Trophoblast cell (in vitro differentiated cells and primary cell): ENCODE measurements around the gene ANO2.

Experiments used
- DNase-seq, 2 donors: peaks; one replicate each; pipeline ENCODE4 v3.0.0-alpha.2; 2016
- H2AFZ ChIP-seq: 2 replicates; pipeline ENCODE4 v1.6.1; 2013; ENCODE audit warnings: low read length, moderate library complexity, mild to moderate bottlenecking; ENCODE audit not compliant: insufficient read depth, poor library complexity
- H2AK5ac ChIP-seq: 2 replicates; pipeline ENCODE4 v1.6.1; 2013; ENCODE audit warnings: mild to moderate bottlenecking, low read length
- H2BK120ac ChIP-seq: 2 replicates; pipeline ENCODE4 v1.6.1; 2013; ENCODE audit warnings: low read length, mild to moderate bottlenecking, moderate library complexity; ENCODE audit not compliant: insufficient read depth, poor library complexity
- H2BK12ac ChIP-seq: 2 replicates; pipeline ENCODE4 v1.6.1; 2013; ENCODE audit warnings: mild to moderate bottlenecking, low read length, moderate library complexity
- H2BK5ac ChIP-seq: 2 replicates; pipeline ENCODE4 v1.6.1; 2013; ENCODE audit warnings: low read length, low read depth, moderate library complexity, mild to moderate bottlenecking; ENCODE audit not compliant: poor library complexity
- H3K14ac ChIP-seq: 2 replicates; pipeline ENCODE4 v1.6.1; 2013; ENCODE audit warnings: mild to moderate bottlenecking, low read length
- H3K18ac ChIP-seq: 2 replicates; pipeline ENCODE4 v1.6.1; 2013; ENCODE audit warnings: mild to moderate bottlenecking, low read length
- H3K23ac ChIP-seq: 2 replicates; pipeline ENCODE4 v1.6.1; 2013; ENCODE audit warnings: low read length
- H3K27ac ChIP-seq: 2 replicates; pipeline ENCODE4 v1.5.1; 2013; ENCODE audit warnings: low read depth, mild to moderate bottlenecking, inconsistent platforms, low read length, moderate library complexity
- H3K27me3 ChIP-seq: 2 replicates; pipeline ENCODE4 v1.6.1; 2013; ENCODE audit warnings: inconsistent platforms, mild to moderate bottlenecking, low read length, moderate library complexity; ENCODE audit not compliant: insufficient read depth
- H3K36me3 ChIP-seq, 2 experiments: 1 replicate in 1 of 2; 2 replicates in 1 of 2; pipeline ENCODE4 v1.6.1; 2013; ENCODE audit warnings: low read length in 2 of 2, mild to moderate bottlenecking in 2 of 2, moderate library complexity in 1 of 2; ENCODE audit not compliant: insufficient read depth in 2 of 2, control insufficient read depth in 1 of 2
- H3K4ac ChIP-seq: 2 replicates; pipeline ENCODE4 v1.6.1; 2013; ENCODE audit warnings: low read depth, mild to moderate bottlenecking, low read length, moderate library complexity
- H3K4me1 ChIP-seq, 2 experiments: 1 replicate in 1 of 2; 2 replicates in 1 of 2; pipeline ENCODE4 v1.6.1; 2013; ENCODE audit warnings: low read length in 2 of 2, mild to moderate bottlenecking in 2 of 2, moderate library complexity in 1 of 2; ENCODE audit not compliant: insufficient read depth in 2 of 2, control insufficient read depth in 1 of 2
- H3K4me2 ChIP-seq: 2 replicates; pipeline ENCODE4 v1.6.1; 2013; ENCODE audit warnings: inconsistent platforms, mild to moderate bottlenecking, low read length, moderate library complexity
- H3K4me3 ChIP-seq: 2 replicates; pipeline ENCODE4 v1.5.1; 2013; ENCODE audit warnings: mild to moderate bottlenecking, low read depth, low read length, inconsistent platforms
- H3K79me1 ChIP-seq: one replicate; pipeline ENCODE4 v1.6.1; 2013; ENCODE audit warnings: low read length
- H3K79me2 ChIP-seq: 2 replicates; pipeline ENCODE4 v1.6.1; 2013; ENCODE audit warnings: low read length, mild to moderate bottlenecking; ENCODE audit not compliant: control insufficient read depth, insufficient read depth, poor library complexity
- H3K9ac ChIP-seq: 2 replicates; pipeline ENCODE4 v1.6.1; 2013; ENCODE audit warnings: mild to moderate bottlenecking, low read length
- H3K9me3 ChIP-seq: 2 replicates; pipeline ENCODE4 v1.6.1; 2013; ENCODE audit warnings: low read depth, mild to moderate bottlenecking, control low read depth, inconsistent platforms, low read length; ENCODE audit not compliant: insufficient read depth
- H4K12ac ChIP-seq: 2 replicates; pipeline ENCODE4 v1.6.1; 2013; ENCODE audit warnings: low read depth, mild to moderate bottlenecking, low read length, moderate library complexity
- H4K8ac ChIP-seq: 2 replicates; pipeline ENCODE4 v1.6.1; 2013; ENCODE audit warnings: low read depth, mild to moderate bottlenecking, low read length, moderate library complexity
- H4K91ac ChIP-seq: one replicate; pipeline ENCODE4 v1.6.1; 2013; ENCODE audit warnings: low read depth, mild to moderate bottlenecking, low read length, moderate library complexity
- WGBS: extraction: QIAGEN DNeasy Blood & Tissue Kit; methylation state at CpG from one replicate; pipeline ENCODE4 v1.1.7; 2013; ENCODE audit warnings: missing lambda C conversion rate; ENCODE audit not compliant: insufficient read length, insufficient coverage; ENCODE audit errors: extremely low coverage; 5-methylcytosine and 5-hydroxymethylcytosine counted together

Gene ANO2

DNA sequence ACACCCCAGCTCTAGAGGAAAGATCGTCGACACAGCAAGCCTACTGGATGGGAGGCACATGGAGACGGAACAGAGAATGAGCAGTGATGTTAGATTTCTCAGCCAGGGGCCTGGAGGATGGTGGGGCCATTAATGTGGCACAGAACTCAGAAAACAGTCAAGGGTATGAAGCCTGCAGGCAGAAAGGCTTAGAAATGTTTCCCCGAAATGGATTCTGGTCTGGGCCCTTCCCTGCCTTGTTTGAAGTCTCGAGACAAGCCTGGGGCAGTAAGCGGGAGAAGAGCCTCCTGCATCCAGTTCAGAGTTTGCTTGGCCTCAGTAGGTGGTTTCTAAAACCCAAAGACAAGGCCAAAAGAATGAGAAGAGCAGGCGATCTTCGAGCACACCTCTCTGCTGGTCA, 354.7 kb downstream of the ANO2 start:
- no peak overlapping the region for H2BK12ac ChIP-seq
- no CpG with 5 or more reads among the region's 8 CpGs for WGBS
- no peak overlapping the region for H2AFZ ChIP-seq
- H3K18ac ChIP-seq: no peak overlapping the region
- H3K14ac ChIP-seq: no peak overlapping the region
- H2BK5ac ChIP-seq: no peak overlapping the region
- H3K27me3 ChIP-seq: no peaks in the 10 kb centered on the region
- peaks cover 2% of the 10 kb centered on the region for H3K79me1 ChIP-seq
- H3K4me2 ChIP-seq: no peak overlapping the region
- H3K27ac ChIP-seq: no peak overlapping the region
- no peak overlapping the region for H2AK5ac ChIP-seq
- no peak overlapping the region for H3K4me3 ChIP-seq
- no peak overlapping the region for H3K9ac ChIP-seq
- no peak overlapping the region for H4K12ac ChIP-seq
- DNase-seq: no peak
- H3K79me2 ChIP-seq: no peaks in the 10 kb centered on the region
- H3K4me1 ChIP-seq: peaks cover 8% of the 10 kb centered on the region in 2 experiments
- H3K4ac ChIP-seq: no peak overlapping the region
- H3K23ac ChIP-seq: no peak overlapping the region
- H3K9me3 ChIP-seq: no peaks in the 10 kb centered on the region
- no peak overlapping the region for H4K8ac ChIP-seq
- H4K91ac ChIP-seq: no peak overlapping the region
- no peaks in the 10 kb centered on the region for H3K36me3 ChIP-seq
- H2BK120ac ChIP-seq: no peak overlapping the region

- Histone ChIP-seq H3K14ac (no peak overlapping the region), H2AFZ (no peak overlapping the region), H3K18ac (no peak overlapping the region), H4K12ac (no peak overlapping the region), H3K4me2 (no peak overlapping the region), H4K91ac (no peak overlapping the region), H2AK5ac (no peak overlapping the region), H2BK12ac (no peak overlapping the region), H3K36me3 (no peaks in the 10 kb centered on the region), H3K79me1 (peaks cover 2% of the 10 kb centered on the region), H3K9me3 (no peaks in the 10 kb centered on the region), H2BK5ac (no peak overlapping the region), H3K9ac (no peak overlapping the region), H3K4me3 (no peak overlapping the region), H3K23ac (no peak overlapping the region), H3K27ac (no peak overlapping the region), H3K27me3 (no peaks in the 10 kb centered on the region), H3K4me1 (peaks cover 8% of the 10 kb centered on the region in 2 experiments), H4K8ac (no peak overlapping the region), H2BK120ac (no peak overlapping the region), H3K4ac (no peak overlapping the region), H3K79me2 (no peaks in the 10 kb centered on the region)
- no CpG with 5 or more reads among the region's 7 CpGs for WGBS
- DNase-seq: no peak
Measured at GRCh38 chr12:5589054-5589453, 356.0 kb downstream of the ANO2 start.

DNA sequence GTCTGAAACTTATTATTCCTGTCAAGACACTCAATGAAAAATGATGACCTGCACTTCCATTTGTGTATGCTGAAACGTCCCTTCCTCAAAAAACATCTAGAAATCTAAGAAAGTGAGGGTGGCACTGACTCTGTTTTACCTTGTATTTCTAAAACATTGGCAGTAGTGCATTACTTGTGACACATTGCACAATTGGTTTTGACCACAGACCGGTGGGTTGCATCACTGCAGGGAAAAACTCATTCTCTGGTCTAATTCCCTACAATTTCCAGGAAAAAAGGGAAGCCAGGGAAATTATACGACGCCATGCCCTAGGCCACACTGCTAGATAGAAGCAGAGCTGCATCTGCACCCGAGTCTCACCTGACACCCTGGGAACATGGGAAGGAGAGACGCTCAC, 356.5 kb downstream of the ANO2 start:
- Histone ChIP-seq H3K36me3 (no peaks in the 10 kb centered on the region), H2BK120ac (no peak overlapping the region), H3K18ac (no peak overlapping the region), H3K79me2 (no peaks in the 10 kb centered on the region), H3K14ac (no peak overlapping the region), H3K9ac (no peak overlapping the region), H2BK5ac (no peak overlapping the region), H2AFZ (no peak overlapping the region), H4K8ac (no peak overlapping the region), H3K27me3 (no peaks in the 10 kb centered on the region), H2AK5ac (no peak overlapping the region), H3K9me3 (no peaks in the 10 kb centered on the region), H3K27ac (no peak overlapping the region), H3K4me3 (no peak overlapping the region), H3K79me1 (peaks cover 2% of the 10 kb centered on the region), H4K12ac (no peak overlapping the region), H3K4me1 (peaks cover 8% of the 10 kb centered on the region in 2 experiments), H4K91ac (no peak overlapping the region), H3K4ac (no peak overlapping the region), H2BK12ac (no peak overlapping the region), H3K23ac (no peak overlapping the region), H3K4me2 (no peak overlapping the region)
- WGBS: no CpG with 5 or more reads among the region's 6 CpGs
- DNase-seq: no peak

GRCh38 chr12:5588176-5588575, 356.9 kb downstream of the ANO2 start:
- Histone ChIP-seq H3K4me1 (peaks cover 8% of the 10 kb centered on the region in 2 experiments), H3K4ac (no peak overlapping the region), H2BK120ac (no peak overlapping the region), H2AK5ac (no peak overlapping the region), H2BK12ac (no peak overlapping the region), H3K18ac (no peak overlapping the region), H4K91ac (no peak overlapping the region), H3K27me3 (no peaks in the 10 kb centered on the region), H3K4me2 (no peak overlapping the region), H2AFZ (no peak overlapping the region), H2BK5ac (no peak overlapping the region), H3K79me2 (no peaks in the 10 kb centered on the region), H3K9me3 (no peaks in the 10 kb centered on the region), H3K14ac (no peak overlapping the region), H3K36me3 (no peaks in the 10 kb centered on the region), H3K9ac (no peak overlapping the region), H3K79me1 (peaks cover 2% of the 10 kb centered on the region), H3K27ac (no peak overlapping the region), H4K8ac (no peak overlapping the region), H4K12ac (no peak overlapping the region), H3K4me3 (no peak overlapping the region), H3K23ac (no peak overlapping the region)
- WGBS: no CpG with 5 or more reads among the region's 7 CpGs
- DNase-seq: no peak
